OCI-LY7 (cell line): ENCODE measurements around the gene KIAA0930. TPM values are rescaled to one million over a fixed set of nuclear protein-coding genes. Genes with fewer than 3 reads are reported as not detected.
"Not testable (repeated sequence)": the region's sequence is repeated elsewhere in the genome, so short reads cannot be mapped to it uniquely, and the experiment has no call there.

Experiments
- BruUV-seq: library from RNA; stranded (reverse); fragments of 400-500 nt; replicated peaks from 2 replicates; lab custom pipeline; 2021; lab: Mats Ljungman, UMichigan
- CTCF ChIA-PET: fragments of 300-600 bp; sonication (Branson Sonifier 250); formaldehyde crosslinking; loops from one replicate; lab custom pipeline; 2022; ENCODE audit warnings: antibody characterized with exemption; ENCODE audit not compliant: unreplicated experiment; lab: Charles Lee
- POLR2A ChIA-PET: fragments of 300-600 bp; sonication (Branson Sonifier 250); formaldehyde crosslinking; loops from one replicate; lab custom pipeline; 2022; ENCODE audit warnings: antibody characterized with exemption; lab: Charles Lee
- DNase-seq: peaks from one replicate; pipeline ENCODE4 v3.0.0-alpha.2; 2015; ENCODE audit warnings: low spot score
- H2AFZ ChIP-seq: fragments of 200-600 bp; sonication (generic), shearing (Covaris generic); 2 replicates; pipeline ENCODE4 v1.6.1; 2014; ENCODE audit warnings: mild to moderate bottlenecking, antibody characterized with exemption, low read length, moderate library complexity
- H3K27ac ChIP-seq: fragments of 200-600 bp; sonication (generic); 2 replicates; pipeline ENCODE4 v1.5.1; 2014; ENCODE audit warnings: mixed run types, low read depth, mild to moderate bottlenecking, moderate library complexity, low read length, inconsistent platforms; ENCODE audit not compliant: poor library complexity, severe bottlenecking
- H3K36me3 ChIP-seq: fragments of 200-600 bp; sonication (generic); 2 replicates; pipeline ENCODE4 v1.6.1; 2014; ENCODE audit warnings: mild to moderate bottlenecking, antibody characterized with exemption, low read length, moderate library complexity, mixed read lengths; ENCODE audit not compliant: insufficient read depth
- H3K4me1 ChIP-seq: fragments of 200-600 bp; sonication (generic); 2 replicates; pipeline ENCODE4 v1.5.1; 2014; ENCODE audit warnings: mild to moderate bottlenecking, low read length; ENCODE audit not compliant: insufficient read depth, poor library complexity, severe bottlenecking
- H3K4me2 ChIP-seq: fragments of 200-600 bp; sonication (generic); 2 replicates; pipeline ENCODE4 v1.6.1; 2014; ENCODE audit warnings: mild to moderate bottlenecking, low read length
- H3K4me3 ChIP-seq: fragments of 200-600 bp; sonication (generic); 2 replicates; pipeline ENCODE4 v1.5.1; 2014; ENCODE audit warnings: mild to moderate bottlenecking, low read depth, low read length; ENCODE audit not compliant: poor library complexity, severe bottlenecking
- H3K79me2 ChIP-seq: fragments of 200-600 bp; sonication (generic); 2 replicates; pipeline ENCODE4 v1.6.1; 2016; ENCODE audit warnings: low read depth, mild to moderate bottlenecking, low read length, moderate library complexity, mixed read lengths; ENCODE audit not compliant: insufficient read depth
- H3K9me2 ChIP-seq: fragments of 200-600 bp; sonication (generic); 2 replicates; pipeline ENCODE4 v1.6.1; 2016; ENCODE audit warnings: mild to moderate bottlenecking, low read length, mixed read lengths; ENCODE audit not compliant: insufficient read depth
- H3K9me3 ChIP-seq: fragments of 200-600 bp; sonication (generic); 2 replicates; pipeline ENCODE4 v1.6.1; 2014; ENCODE audit warnings: mild to moderate bottlenecking, mixed run types, low read length, mixed read lengths
- H4K20me1 ChIP-seq: fragments of 200-600 bp; sonication (generic); 2 replicates; pipeline ENCODE4 v1.6.1; 2014; ENCODE audit warnings: mild to moderate bottlenecking, antibody characterized with exemption, low read length, moderate library complexity, mixed read lengths; ENCODE audit not compliant: insufficient read depth
- CTCF ChIP-seq: fragments of 200-600 bp; sonication (generic); conservative IDR thresholded peaks from 2 replicates; pipeline ENCODE4 v1.5.1; 2014; ENCODE audit warnings: mild to moderate bottlenecking, antibody characterized with exemption, low read length, moderate library complexity, mixed read lengths
- EZH2phosphoT487 ChIP-seq: fragments of 200-600 bp; sonication (generic); IDR thresholded peaks from 2 replicates; pipeline ENCODE4 v1.6.1; 2018; ENCODE audit warnings: low read depth, borderline replicate concordance, mild to moderate bottlenecking, mixed run types, antibody characterized with exemption, low read length, moderate library complexity, mixed read lengths
- intact Hi-C: fragments of 100-400 bp; cut with micrococcal nuclease; formaldehyde crosslinking; loops from one replicate; pipeline ENCODE4 v1.10.0; 2022; ENCODE audit not compliant: unreplicated experiment
- total RNA-seq, 2 experiments: library from RNA; depleted of rRNA in 1 of 2; stranded (reverse); fragments of >200 nt in 1 of 2; shearing (Covaris generic) in 1 of 2; gene quantifications; 2 replicates each; pipeline ENCODE4 v1.2.3, GENCODE V29; 2014 to 2022

Gene KIAA0930
- total RNA-seq, 2 experiments from 2014 or later, result 80.7 to 93.9 TPM

GRCh38 chr22:45262195-45262930, 21.7 kb upstream of the KIAA0930 start:
- POLR2A ChIA-PET, result interaction anchor here (0.6 to 2.2 kb wide), 7 partner anchors 10 to 99 kb away, joined by 3 to 8 read pairs (median 5); no protein-coding TSS in a partner anchor
- intact Hi-C loops, result loop anchor here (2.0 to 5.0 kb wide), 3 partner anchors 26 to 160 kb away; no protein-coding TSS in a partner anchor
- peak overlapping the region; percentile 93 for H3K27ac ChIP-seq

GRCh38 chr22:45261407-45262088, 20.9 kb upstream of the KIAA0930 start:
- CTCF ChIA-PET, result interaction anchor here (0.6 to 0.9 kb wide), 2 partner anchors 25 to 26 kb away, joined by 3 read pairs; no protein-coding TSS in a partner anchor
- Histone ChIP-seq H3K79me2 (no peaks in the 10 kb centered on the region), H3K9me2 (no peaks in the 10 kb centered on the region), H3K9me3 (0 out of 2 replicates have a peak, but pooled peaks cover 4% of the 10 kb centered on the region), H3K36me3 (no peaks in the 10 kb centered on the region), H3K4me3 (peak overlapping the region; percentile 53), H3K4me1 (peaks cover 56% of the 10 kb centered on the region), H3K27ac (peak overlapping the region; percentile 93), H2AFZ (no peak overlapping the region; the same call in 1 of the 2 replicates), H4K20me1 (no peaks in the 10 kb centered on the region), H3K4me2 (peak overlapping the region; percentile 74)
- DNase-seq, result peak; percentile 65
- no TSS peak for BruUV-seq
- intact Hi-C loops, result loop anchor here (2.0 to 5.0 kb wide), 3 partner anchors 27 to 159 kb away; no protein-coding TSS in a partner anchor
- TF ChIP-seq CTCF, result no peak
- TF ChIP-seq EZH2phosphoT487, result no peak
- POLR2A ChIA-PET, result interaction anchor here (0.6 to 2.2 kb wide), 5 partner anchors 13 to 96 kb away, joined by 4 to 8 read pairs (median 6); no protein-coding TSS in a partner anchor

More at GRCh38 chr22:45262195-45262930, 21.7 kb upstream of the KIAA0930 start:
- no peaks in the 10 kb centered on the region for H3K79me2 ChIP-seq
- no peak overlapping the region; the same call in 1 of the 2 replicates for H2AFZ ChIP-seq
- CTCF ChIA-PET, result interaction anchor here (0.6 to 1.3 kb wide), 5 partner anchors 16 to 29 kb away, joined by 3 read pairs; no protein-coding TSS in a partner anchor
- H4K20me1 ChIP-seq, result no peaks in the 10 kb centered on the region
- H3K9me3 ChIP-seq, result 0 out of 2 replicates have a peak, but pooled peaks cover 2% of the 10 kb centered on the region
- peak overlapping the region; percentile 53 for H3K4me3 ChIP-seq
- H3K4me2 ChIP-seq, result peak overlapping the region; percentile 74
- no peaks in the 10 kb centered on the region for H3K9me2 ChIP-seq
- BruUV-seq, result no TSS peak
- H3K4me1 ChIP-seq, result peaks cover 56% of the 10 kb centered on the region
- DNase-seq, result peak; percentile 36
- TF ChIP-seq EZH2phosphoT487 (no peak), CTCF (no peak)
- no peaks in the 10 kb centered on the region for H3K36me3 ChIP-seq

- H3K36me3 ChIP-seq, H3K9me2 ChIP-seq, H3K4me2 ChIP-seq, H3K4me3 ChIP-seq, DNase-seq, POLR2A ChIA-PET, H3K79me2 ChIP-seq, BruUV-seq, CTCF ChIA-PET, H3K9me3 ChIP-seq, H2AFZ ChIP-seq, H3K27ac ChIP-seq, H4K20me1 ChIP-seq: not testable (repeated sequence)
- peaks cover 53% of the 10 kb centered on the region for H3K4me1 ChIP-seq
- intact Hi-C loops, result loop anchor here (5.0 kb wide), 2 partner anchors 83 to 158 kb away; no protein-coding TSS in a partner anchor
Observed at GRCh38 chr22:45260395-45260759, 19.7 kb upstream of the KIAA0930 start.
